H1 (cell line): ENCODE data around the gene TECPR2.

ENCODE experiments used
- BCL11A ChIP-seq, 2 experiments: IDR thresholded peaks; one replicate each; pipeline ENCODE4 v1.6.1; 2011; ENCODE audit warnings: low read depth in 2 of 2, low read length in 2 of 2, mild to moderate bottlenecking in 2 of 2
- CTBP2 ChIP-seq: IDR thresholded peaks from 2 replicates; pipeline ENCODE4 v1.7.0; 2011; ENCODE audit warnings: borderline replicate concordance, mild to moderate bottlenecking, moderate library complexity, mixed read lengths, low read length; ENCODE audit not compliant: insufficient read depth, insufficient read length
- CTCF ChIP-seq, 3 experiments: IDR thresholded peaks; 1 replicate in 2 of 3; 2 replicates in 1 of 3; pipeline versions ENCODE4 v1.5.1 to v1.6.1; 2011; ENCODE audit warnings: low read length in 3 of 3, mild to moderate bottlenecking in 3 of 3, inconsistent platforms in 2 of 3, low read depth in 1 of 3, moderate library complexity in 1 of 3; ENCODE audit not compliant: insufficient read depth in 1 of 3; ENCODE audit errors: control extremely low read depth in 1 of 3
- EZH2 ChIP-seq: fragments of 200-600 bp; sonication (generic); IDR thresholded peaks from 2 replicates; pipeline ENCODE4 v1.7.1; 2012; ENCODE audit warnings: low read depth, mild to moderate bottlenecking, moderate library complexity, low read length, inconsistent platforms; ENCODE audit not compliant: severe bottlenecking
- MAX ChIP-seq: IDR thresholded peaks from 2 replicates; pipeline ENCODE4 v1.6.1; 2012; ENCODE audit warnings: inconsistent platforms
- TBP ChIP-seq: IDR thresholded peaks from 2 replicates; pipeline ENCODE4 v1.6.1; 2011; ENCODE audit warnings: low read depth, low read length, improper control_type of control experiment
- YY1 ChIP-seq: IDR thresholded peaks from 2 replicates; pipeline ENCODE4 v1.6.1; 2011; ENCODE audit warnings: low read depth, mild to moderate bottlenecking, low read length

GRCh38 chr14:102437997-102438915 is 75.5 kb downstream of the TECPR2 start:
- TF ChIP-seq EZH2: no peak
- no peak for TF ChIP-seq CTBP2
- TF ChIP-seq CTCF (IDR thresholded peaks at IDR 0.05; ENCODE audit: control extremely low read depth in 1 of 3, insufficient read depth in 1 of 3, low read depth in 1 of 3, low read length in 3 of 3): peak; percentile 87 to 92 (median 91)
- no peak for TF ChIP-seq BCL11A (IDR thresholded peaks at IDR 0.05; ENCODE audit: low read depth in 2 of 2, low read length in 2 of 2)
- peak; percentile 66 for TF ChIP-seq MAX
- peak; percentile 88 for TF ChIP-seq YY1
- TF ChIP-seq TBP: peak; percentile 35; the same call in 1 of the 2 replicates
